ENCODE measurements around the gene STX11. TPM values are rescaled to one million over a fixed set of nuclear protein-coding genes. Genes with fewer than 3 reads are reported as not detected.

The STX11 gene
- total and polyA plus RNA-seq, 2 of the 13 experiments (the other 11 are each of a cell fraction or from before 2014, with no cell fraction given), result 0.03 TPM; not detected in 1

DNA sequence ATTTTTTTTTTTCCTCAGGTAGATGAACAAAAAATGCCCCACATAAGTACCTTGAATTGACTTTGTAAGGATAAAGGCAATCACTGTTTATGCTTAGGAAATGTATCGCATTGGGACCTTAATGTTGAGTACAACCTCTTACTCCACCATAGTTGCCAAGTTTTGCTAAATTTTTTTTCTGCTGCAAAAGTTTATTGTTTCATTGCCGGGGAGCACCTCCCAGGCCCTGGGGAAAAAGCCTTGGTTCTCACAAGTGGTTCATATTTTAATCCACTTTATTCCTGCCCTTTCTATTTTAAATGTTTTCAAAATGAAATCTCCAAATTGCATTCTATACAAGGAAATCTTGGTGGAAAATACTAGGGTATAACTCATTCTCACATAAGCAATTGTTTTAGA is 82.5 kb downstream of the STX11 start:
- Histone ChIP-seq H3K36me3 (replicated peaks in 1 of 2; ENCODE audit: control insufficient read depth in 1 of 2, insufficient read depth in 2 of 2, low read length in 2 of 2) (no peaks in the 10 kb centered on the region), H3K9ac (ENCODE audit: insufficient read depth, low read depth, low read length) (no peak overlapping the region), H3K27me3 (ENCODE audit: control insufficient read depth in 1 of 2, insufficient read depth in 2 of 2, low read length in 2 of 2) (peaks cover 0 to 4% of the 10 kb centered on the region in 2 experiments; a peak in 2 of 5 replicates), H3K4me2 (ENCODE audit: low read depth, low read length) (no peak overlapping the region), H3K27ac (ENCODE audit: extremely low read length, insufficient read depth, low read length) (no peak overlapping the region), H3K4me3 (replicated peaks in 1 of 3; ENCODE audit: insufficient read depth in 1 of 3, low read depth in 2 of 3, low read length in 3 of 3) (no peak overlapping the region), H4K20me1 (ENCODE audit: insufficient read depth, low read length) (no peaks in the 10 kb centered on the region), H2AFZ (ENCODE audit: low read length) (no peak overlapping the region), H3K79me2 (ENCODE audit: insufficient read depth, low read length) (no peaks in the 10 kb centered on the region), H3K4me1 (ENCODE audit: insufficient read depth, low read length) (no peaks in the 10 kb centered on the region), H3K9me3 (ENCODE audit: low read length) (no peaks in the 10 kb centered on the region)
- intact Hi-C loops (cut with micrococcal nuclease; ENCODE audit: unreplicated experiment), result no loop called here
- DNase-seq (ENCODE audit: low spot score) (no peak), ATAC-seq (no peak), FAIRE-seq (no peak)
- TF ChIP-seq ZNF629 (CRISPR knock-in tag; conservative IDR thresholded peaks at IDR 0.05) (no peak), ZBTB8A (CRISPR knock-in tag; IDR thresholded peaks at IDR 0.05; ENCODE audit: borderline replicate concordance, low read depth) (no peak), HDAC6 (IDR thresholded peaks at IDR 0.05; ENCODE audit: low read depth, low read length) (no peak), ZNF616 (CRISPR knock-in tag; IDR thresholded peaks at IDR 0.05; ENCODE audit: low read depth) (no peak), STAT5B (CRISPR knock-in tag; IDR thresholded peaks at IDR 0.05) (no peak), CENPT (CRISPR knock-in tag; IDR thresholded peaks at IDR 0.05; ENCODE audit: low read depth) (no peak), ZFY (CRISPR knock-in tag; IDR thresholded peaks at IDR 0.05) (no peak), RFX3 (CRISPR knock-in tag; IDR thresholded peaks at IDR 0.05) (no peak), RBM22 (optimal IDR thresholded peaks at IDR 0.05; ENCODE audit: low read length) (no peak), AHR (CRISPR knock-in tag; IDR thresholded peaks at IDR 0.05) (no peak), TRIM22 (IDR thresholded peaks at IDR 0.05) (no peak), CREB1 (IDR thresholded peaks at IDR 0.05) (no peak), CREB1 (CRISPR knock-in tag; IDR thresholded peaks at IDR 0.05) (no peak)
- TF ChIP-seq, protein P1, sequence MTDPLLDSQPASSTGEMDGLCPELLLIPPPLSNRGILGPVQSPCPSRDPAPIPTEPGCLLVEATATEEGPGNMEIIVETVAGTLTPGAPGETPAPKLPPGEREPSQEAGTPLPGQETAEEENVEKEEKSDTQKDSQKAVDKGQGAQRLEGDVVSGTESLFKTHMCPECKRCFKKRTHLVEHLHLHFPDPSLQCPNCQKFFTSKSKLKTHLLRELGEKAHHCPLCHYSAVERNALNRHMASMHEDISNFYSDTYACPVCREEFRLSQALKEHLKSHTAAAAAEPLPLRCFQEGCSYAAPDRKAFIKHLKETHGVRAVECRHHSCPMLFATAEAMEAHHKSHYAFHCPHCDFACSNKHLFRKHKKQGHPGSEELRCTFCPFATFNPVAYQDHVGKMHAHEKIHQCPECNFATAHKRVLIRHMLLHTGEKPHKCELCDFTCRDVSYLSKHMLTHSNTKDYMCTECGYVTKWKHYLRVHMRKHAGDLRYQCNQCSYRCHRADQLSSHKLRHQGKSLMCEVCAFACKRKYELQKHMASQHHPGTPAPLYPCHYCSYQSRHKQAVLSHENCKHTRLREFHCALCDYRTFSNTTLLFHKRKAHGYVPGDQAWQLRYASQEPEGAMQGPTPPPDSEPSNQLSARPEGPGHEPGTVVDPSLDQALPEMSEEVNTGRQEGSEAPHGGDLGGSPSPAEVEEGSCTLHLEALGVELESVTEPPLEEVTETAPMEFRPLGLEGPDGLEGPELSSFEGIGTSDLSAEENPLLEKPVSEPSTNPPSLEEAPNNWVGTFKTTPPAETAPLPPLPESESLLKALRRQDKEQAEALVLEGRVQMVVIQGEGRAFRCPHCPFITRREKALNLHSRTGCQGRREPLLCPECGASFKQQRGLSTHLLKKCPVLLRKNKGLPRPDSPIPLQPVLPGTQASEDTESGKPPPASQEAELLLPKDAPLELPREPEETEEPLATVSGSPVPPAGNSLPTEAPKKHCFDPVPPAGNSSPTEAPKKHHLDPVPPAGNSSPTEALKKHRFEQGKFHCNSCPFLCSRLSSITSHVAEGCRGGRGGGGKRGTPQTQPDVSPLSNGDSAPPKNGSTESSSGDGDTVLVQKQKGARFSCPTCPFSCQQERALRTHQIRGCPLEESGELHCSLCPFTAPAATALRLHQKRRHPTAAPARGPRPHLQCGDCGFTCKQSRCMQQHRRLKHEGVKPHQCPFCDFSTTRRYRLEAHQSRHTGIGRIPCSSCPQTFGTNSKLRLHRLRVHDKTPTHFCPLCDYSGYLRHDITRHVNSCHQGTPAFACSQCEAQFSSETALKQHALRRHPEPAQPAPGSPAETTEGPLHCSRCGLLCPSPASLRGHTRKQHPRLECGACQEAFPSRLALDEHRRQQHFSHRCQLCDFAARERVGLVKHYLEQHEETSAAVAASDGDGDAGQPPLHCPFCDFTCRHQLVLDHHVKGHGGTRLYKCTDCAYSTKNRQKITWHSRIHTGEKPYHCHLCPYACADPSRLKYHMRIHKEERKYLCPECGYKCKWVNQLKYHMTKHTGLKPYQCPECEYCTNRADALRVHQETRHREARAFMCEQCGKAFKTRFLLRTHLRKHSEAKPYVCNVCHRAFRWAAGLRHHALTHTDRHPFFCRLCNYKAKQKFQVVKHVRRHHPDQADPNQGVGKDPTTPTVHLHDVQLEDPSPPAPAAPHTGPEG (CRISPR knock-in tag; IDR thresholded peaks at IDR 0.05), result no peak
- TF ChIP-seq, protein P2, sequence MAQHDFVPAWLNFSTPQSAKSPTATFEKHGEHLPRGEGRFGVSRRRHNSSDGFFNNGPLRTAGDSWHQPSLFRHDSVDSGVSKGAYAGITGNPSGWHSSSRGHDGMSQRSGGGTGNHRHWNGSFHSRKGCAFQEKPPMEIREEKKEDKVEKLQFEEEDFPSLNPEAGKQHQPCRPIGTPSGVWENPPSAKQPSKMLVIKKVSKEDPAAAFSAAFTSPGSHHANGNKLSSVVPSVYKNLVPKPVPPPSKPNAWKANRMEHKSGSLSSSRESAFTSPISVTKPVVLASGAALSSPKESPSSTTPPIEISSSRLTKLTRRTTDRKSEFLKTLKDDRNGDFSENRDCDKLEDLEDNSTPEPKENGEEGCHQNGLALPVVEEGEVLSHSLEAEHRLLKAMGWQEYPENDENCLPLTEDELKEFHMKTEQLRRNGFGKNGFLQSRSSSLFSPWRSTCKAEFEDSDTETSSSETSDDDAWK (CRISPR knock-in tag; IDR thresholded peaks at IDR 0.05), result no peak
- CTCF ChIA-PET (ENCODE audit: low intra/inter-chr PET ratio, low total read pairs), result no interaction called here
- no TSS peak for BruUV-seq (replicated peaks)
- 58% methylated on average over 2 of the region's 2 CpGs for WGBS (ENCODE audit: low lambda C conversion rate)
- POLR2A ChIA-PET, result no interaction called here
- in situ Hi-C loops (cut with HindIII; ENCODE audit: extremely low pct_ligation_motif_present, low pct_unique_long_range_greater_than_20kb), result no loop called here

Measured in HepG2 (cell line).